Renal cortical epithelial cell (primary cell): ENCODE measurements around the gene PCSK1N. TPM values are rescaled to one million over a fixed set of nuclear protein-coding genes. Genes with fewer than 3 reads are reported as not detected.
"Not testable (repeated sequence)": the region's sequence is repeated elsewhere in the genome, so short reads cannot be mapped to it uniquely, and the experiment has no call there.

ENCODE experiments used
- DNase-seq: peaks from one replicate; pipeline ENCODE4 v3.0.0-alpha.2; 2011; ENCODE audit warnings: low read depth
- total RNA-seq: library from RNA; depleted of rRNA; stranded (reverse); fragments of >200 nt; gene quantifications from 2 replicates; pipeline ENCODE4 v1.2.3, GENCODE V29; 2014

Gene PCSK1N
- total RNA-seq, result 2.6 and 3.6 TPM in 2 replicates

GRCh38 chrX:48835524-48836329 lies at the start of gene PCSK1N:
TSS of gene PCSK1N (minus strand) at chrX:48835610. CDS start at chrX:48835532, 78 bp downstream.
- DNase-seq, result peak; percentile 27

- no peak for DNase-seq
Observed at GRCh38 chrX:48883729-48884128, 48.3 kb upstream of the PCSK1N start.

- not testable (repeated sequence) for DNase-seq
Observed at GRCh38 chrX:48876944-48877343, 41.5 kb upstream of the PCSK1N start.

- not testable (repeated sequence) for DNase-seq
Observed at GRCh38 chrX:48872017-48872416, 36.6 kb upstream of the PCSK1N start.

- peak; percentile 58 for DNase-seq
Observed at GRCh38 chrX:48864210-48864609, 28.8 kb upstream of the PCSK1N start.

GRCh38 chrX:48854898-48855297 lies 19.5 kb upstream of the PCSK1N start:
- DNase-seq, result peak; percentile 16

GRCh38 chrX:48854121-48854804 lies 18.9 kb upstream of the PCSK1N start:
- DNase-seq, result not testable (repeated sequence)

GRCh38 chrX:48853494-48853893 lies 18.1 kb upstream of the PCSK1N start:
- DNase-seq, result not testable (repeated sequence)

GRCh38 chrX:48852857-48853256 lies 17.4 kb upstream of the PCSK1N start:
- no peak for DNase-seq

GRCh38 chrX:48848847-48849246 lies 13.4 kb upstream of the PCSK1N start:
- DNase-seq, result no peak

- no peak for DNase-seq
Observed at GRCh38 chrX:48839686-48840085, 4.3 kb upstream of the PCSK1N start.

GRCh38 chrX:48834383-48834709 lies 1.1 kb downstream of the PCSK1N start:
- DNase-seq, result no peak

- DNase-seq, result no peak
Observed at GRCh38 chrX:48833542-48834138, 1.8 kb downstream of the PCSK1N start.

GRCh38 chrX:48831909-48832291 lies 3.5 kb downstream of the PCSK1N start:
- DNase-seq, result no peak

GRCh38 chrX:48831136-48831908 lies 4.1 kb downstream of the PCSK1N start:
- no peak for DNase-seq

- DNase-seq, result no peak
Observed at GRCh38 chrX:48829016-48829735, 6.2 kb downstream of the PCSK1N start.

GRCh38 chrX:48827654-48827968 lies 7.8 kb downstream of the PCSK1N start:
- no peak for DNase-seq

GRCh38 chrX:48826876-48827653 lies 8.3 kb downstream of the PCSK1N start:
- no peak for DNase-seq

GRCh38 chrX:48826135-48826875 lies 9.1 kb downstream of the PCSK1N start, which contains the start of gene ERAS:
TSS of gene ERAS (plus strand) at chrX:48826513. CDS start at chrX:48829124, 2,611 bp downstream.
- no peak for DNase-seq

- DNase-seq, result no peak
Observed at GRCh38 chrX:48824066-48824465, 11.3 kb downstream of the PCSK1N start.
